ENCODE measurements around the gene CELF1. TPM values are rescaled to one million over a fixed set of nuclear protein-coding genes. Genes with fewer than 3 reads are reported as not detected.

Gene CELF1
- total and polyA plus RNA-seq, 2 of the 13 experiments (the other 11 are each of a cell fraction or from before 2014, with no cell fraction given): 69.0 to 80.1 TPM

DNA sequence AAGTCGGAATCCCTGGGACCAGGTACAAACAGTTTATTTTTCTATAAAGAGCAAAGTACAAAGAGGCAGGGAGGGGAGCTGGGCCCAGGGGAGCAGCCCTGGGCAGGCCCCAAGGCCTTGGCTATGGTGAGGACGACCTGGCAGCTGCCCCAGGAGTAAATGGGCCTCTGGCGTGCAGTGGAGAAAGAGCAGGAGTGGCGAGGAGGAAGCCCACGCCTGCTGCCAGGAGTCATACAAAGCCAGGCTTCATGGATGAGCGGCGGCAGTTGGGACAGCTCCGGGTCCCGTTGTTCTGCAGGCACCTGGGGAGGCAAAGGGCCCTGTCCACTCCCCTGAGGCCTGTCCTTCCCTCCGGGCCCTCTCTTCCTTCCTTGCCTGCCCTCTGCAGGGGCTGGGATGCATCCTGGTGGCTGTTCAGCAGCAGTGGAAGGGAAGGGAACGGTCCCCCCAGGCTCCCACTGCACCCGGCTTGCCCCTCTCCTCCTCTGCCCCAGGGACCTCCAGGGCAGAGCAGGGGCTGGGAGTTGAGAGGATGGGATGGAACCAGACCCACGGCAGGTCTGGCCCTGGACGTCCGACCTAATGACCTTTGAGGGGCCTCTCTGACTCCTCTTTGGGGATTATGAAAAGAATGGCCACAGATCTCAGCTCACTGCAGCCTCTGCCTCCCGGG, 115.0 kb downstream of the CELF1 start (continued):
- TF ChIP-seq, protein P1, sequence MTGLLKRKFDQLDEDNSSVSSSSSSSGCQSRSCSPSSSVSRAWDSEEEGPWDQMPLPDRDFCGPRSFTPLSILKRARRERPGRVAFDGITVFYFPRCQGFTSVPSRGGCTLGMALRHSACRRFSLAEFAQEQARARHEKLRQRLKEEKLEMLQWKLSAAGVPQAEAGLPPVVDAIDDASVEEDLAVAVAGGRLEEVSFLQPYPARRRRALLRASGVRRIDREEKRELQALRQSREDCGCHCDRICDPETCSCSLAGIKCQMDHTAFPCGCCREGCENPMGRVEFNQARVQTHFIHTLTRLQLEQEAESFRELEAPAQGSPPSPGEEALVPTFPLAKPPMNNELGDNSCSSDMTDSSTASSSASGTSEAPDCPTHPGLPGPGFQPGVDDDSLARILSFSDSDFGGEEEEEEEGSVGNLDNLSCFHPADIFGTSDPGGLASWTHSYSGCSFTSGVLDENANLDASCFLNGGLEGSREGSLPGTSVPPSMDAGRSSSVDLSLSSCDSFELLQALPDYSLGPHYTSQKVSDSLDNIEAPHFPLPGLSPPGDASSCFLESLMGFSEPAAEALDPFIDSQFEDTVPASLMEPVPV (CRISPR knock-in tag; IDR thresholded peaks at IDR 0.05): 0 out of 2 replicates have a peak, but pooled peaks have one; percentile 50
- TF ChIP-seq, protein P2, sequence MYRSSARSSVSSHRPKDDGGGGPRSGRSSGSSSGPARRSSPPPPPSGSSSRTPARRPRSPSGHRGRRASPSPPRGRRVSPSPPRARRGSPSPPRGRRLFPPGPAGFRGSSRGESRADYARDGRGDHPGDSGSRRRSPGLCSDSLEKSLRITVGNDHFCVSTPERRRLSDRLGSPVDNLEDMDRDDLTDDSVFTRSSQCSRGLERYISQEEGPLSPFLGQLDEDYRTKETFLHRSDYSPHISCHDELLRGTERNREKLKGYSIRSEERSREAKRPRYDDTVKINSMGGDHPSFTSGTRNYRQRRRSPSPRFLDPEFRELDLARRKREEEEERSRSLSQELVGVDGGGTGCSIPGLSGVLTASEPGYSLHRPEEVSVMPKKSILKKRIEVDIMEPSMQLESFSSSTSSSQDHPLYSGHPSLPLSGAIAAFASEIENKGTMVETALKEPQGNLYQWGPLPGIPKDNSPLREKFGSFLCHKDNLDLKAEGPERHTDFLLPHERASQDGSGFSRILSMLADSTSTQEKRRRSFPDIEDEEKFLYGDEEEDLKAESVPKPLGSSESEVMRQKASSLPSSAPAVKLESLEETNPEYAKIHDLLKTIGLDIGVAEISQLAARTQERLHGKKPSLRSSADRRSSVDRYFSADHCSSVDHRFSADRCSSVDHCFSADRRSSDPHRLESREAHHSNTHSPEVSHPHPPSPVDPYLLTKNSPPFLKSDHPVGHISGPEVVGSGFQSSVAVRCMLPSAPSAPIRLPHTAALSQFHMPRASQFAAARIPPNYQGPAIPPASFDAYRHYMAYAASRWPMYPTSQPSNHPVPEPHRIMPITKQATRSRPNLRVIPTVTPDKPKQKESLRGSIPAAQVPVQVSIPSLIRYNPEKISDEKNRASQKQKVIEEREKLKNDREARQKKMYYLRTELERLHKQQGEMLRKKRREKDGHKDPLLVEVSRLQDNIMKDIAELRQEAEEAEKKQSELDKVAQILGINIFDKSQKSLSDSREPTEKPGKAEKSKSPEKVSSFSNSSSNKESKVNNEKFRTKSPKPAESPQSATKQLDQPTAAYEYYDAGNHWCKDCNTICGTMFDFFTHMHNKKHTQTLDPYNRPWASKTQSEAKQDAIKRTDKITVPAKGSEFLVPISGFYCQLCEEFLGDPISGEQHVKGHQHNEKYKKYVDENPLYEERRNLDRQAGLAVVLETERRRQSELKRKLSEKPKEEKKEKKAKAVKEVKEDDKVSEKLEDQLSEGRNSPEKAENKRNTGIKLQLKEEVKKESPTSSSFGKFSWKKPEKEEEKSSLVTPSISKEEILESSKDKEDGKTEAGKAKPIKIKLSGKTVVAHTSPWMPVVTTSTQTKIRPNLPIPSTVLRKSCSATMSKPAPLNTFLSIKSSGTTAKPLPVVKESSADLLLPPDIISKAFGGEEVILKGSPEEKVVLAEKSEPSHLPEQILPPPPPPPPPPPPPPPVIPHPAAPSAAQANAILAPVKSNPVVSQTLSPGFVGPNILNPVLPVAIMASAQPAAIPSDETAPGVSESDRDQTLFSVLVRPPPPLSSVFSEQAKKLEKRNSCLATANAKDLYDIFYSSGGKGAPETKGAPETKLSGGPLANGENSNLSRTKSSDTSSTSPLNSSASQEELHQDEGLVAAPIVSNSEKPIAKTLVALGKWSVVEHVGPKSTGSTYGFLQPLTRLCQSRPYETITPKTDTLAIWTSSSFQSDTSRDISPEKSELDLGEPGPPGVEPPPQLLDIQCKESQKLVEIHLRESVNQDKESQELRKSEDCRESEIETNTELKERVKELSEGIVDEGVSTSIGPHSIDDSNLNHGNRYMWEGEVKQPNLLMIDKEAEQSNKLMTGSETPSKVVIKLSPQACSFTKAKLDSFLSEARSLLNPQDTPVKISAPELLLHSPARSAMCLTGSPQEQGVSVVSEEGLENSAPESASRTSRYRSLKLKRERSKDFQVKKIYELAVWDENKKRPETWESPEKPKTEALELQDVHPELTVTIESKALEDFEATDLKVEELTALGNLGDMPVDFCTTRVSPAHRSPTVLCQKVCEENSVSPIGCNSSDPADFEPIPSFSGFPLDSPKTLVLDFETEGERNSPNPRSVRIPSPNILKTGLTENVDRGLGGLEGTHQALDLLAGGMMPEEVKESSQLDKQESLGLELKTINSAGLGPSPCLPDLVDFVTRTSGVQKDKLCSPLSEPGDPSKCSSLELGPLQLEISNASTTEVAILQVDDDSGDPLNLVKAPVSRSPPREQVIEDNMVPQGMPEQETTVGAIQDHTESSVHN (CRISPR knock-in tag; IDR thresholded peaks at IDR 0.05): no peak
- TF ChIP-seq, protein P3, sequence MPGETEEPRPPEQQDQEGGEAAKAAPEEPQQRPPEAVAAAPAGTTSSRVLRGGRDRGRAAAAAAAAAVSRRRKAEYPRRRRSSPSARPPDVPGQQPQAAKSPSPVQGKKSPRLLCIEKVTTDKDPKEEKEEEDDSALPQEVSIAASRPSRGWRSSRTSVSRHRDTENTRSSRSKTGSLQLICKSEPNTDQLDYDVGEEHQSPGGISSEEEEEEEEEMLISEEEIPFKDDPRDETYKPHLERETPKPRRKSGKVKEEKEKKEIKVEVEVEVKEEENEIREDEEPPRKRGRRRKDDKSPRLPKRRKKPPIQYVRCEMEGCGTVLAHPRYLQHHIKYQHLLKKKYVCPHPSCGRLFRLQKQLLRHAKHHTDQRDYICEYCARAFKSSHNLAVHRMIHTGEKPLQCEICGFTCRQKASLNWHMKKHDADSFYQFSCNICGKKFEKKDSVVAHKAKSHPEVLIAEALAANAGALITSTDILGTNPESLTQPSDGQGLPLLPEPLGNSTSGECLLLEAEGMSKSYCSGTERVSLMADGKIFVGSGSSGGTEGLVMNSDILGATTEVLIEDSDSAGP (CRISPR knock-in tag; IDR thresholded peaks at IDR 0.05; ENCODE audit: borderline replicate concordance): peak; percentile 84; the same call in 1 of the 2 replicates
- TF ChIP-seq, protein P4, sequence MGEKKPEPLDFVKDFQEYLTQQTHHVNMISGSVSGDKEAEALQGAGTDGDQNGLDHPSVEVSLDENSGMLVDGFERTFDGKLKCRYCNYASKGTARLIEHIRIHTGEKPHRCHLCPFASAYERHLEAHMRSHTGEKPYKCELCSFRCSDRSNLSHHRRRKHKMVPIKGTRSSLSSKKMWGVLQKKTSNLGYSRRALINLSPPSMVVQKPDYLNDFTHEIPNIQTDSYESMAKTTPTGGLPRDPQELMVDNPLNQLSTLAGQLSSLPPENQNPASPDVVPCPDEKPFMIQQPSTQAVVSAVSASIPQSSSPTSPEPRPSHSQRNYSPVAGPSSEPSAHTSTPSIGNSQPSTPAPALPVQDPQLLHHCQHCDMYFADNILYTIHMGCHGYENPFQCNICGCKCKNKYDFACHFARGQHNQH (CRISPR knock-in tag; IDR thresholded peaks at IDR 0.05): peak; percentile 21; the same call in 1 of the 2 replicates
- TF ChIP-seq EP300 (IDR thresholded peaks at IDR 0.05; ENCODE audit: low read depth in 2 of 2, low read length in 2 of 2): 0 out of 4 replicates have a peak, but pooled peaks of 1 of the 2 experiments have one; percentile 48
- TF ChIP-seq EP300 (CRISPR knock-in tag; IDR thresholded peaks at IDR 0.05; ENCODE audit: borderline replicate concordance): no peak
- TF ChIP-seq SOX6 (IDR thresholded peaks at IDR 0.05): no peak
- TF ChIP-seq SOX6 (CRISPR knock-in tag; IDR thresholded peaks at IDR 0.05): peak; percentile 36; the same call in 1 of the 2 replicates
- no peak for TF ChIP-seq ZNF775 (CRISPR knock-in tag; IDR thresholded peaks at IDR 0.05; ENCODE audit: borderline replicate concordance)
- TF ChIP-seq RBFOX2 (IDR thresholded peaks at IDR 0.05; ENCODE audit: low read depth, low read length): peak; percentile 55; the same call in 1 of the 2 replicates
- TF ChIP-seq, protein P5, sequence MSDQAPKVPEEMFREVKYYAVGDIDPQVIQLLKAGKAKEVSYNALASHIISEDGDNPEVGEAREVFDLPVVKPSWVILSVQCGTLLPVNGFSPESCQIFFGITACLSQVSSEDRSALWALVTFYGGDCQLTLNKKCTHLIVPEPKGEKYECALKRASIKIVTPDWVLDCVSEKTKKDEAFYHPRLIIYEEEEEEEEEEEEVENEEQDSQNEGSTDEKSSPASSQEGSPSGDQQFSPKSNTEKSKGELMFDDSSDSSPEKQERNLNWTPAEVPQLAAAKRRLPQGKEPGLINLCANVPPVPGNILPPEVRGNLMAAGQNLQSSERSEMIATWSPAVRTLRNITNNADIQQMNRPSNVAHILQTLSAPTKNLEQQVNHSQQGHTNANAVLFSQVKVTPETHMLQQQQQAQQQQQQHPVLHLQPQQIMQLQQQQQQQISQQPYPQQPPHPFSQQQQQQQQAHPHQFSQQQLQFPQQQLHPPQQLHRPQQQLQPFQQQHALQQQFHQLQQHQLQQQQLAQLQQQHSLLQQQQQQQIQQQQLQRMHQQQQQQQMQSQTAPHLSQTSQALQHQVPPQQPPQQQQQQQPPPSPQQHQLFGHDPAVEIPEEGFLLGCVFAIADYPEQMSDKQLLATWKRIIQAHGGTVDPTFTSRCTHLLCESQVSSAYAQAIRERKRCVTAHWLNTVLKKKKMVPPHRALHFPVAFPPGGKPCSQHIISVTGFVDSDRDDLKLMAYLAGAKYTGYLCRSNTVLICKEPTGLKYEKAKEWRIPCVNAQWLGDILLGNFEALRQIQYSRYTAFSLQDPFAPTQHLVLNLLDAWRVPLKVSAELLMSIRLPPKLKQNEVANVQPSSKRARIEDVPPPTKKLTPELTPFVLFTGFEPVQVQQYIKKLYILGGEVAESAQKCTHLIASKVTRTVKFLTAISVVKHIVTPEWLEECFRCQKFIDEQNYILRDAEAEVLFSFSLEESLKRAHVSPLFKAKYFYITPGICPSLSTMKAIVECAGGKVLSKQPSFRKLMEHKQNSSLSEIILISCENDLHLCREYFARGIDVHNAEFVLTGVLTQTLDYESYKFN (CRISPR knock-in tag; conservative IDR thresholded peaks at IDR 0.05): peak; percentile 77
